ENCODE measurements around the gene MAP3K9.

GRCh38 chr14:70680748-70681147 lies 128.6 kb downstream of the MAP3K9 start:
- TF ChIP-seq GATA3 (IDR thresholded peaks at IDR 0.05; ENCODE audit: low read depth, low read length), result no peak
- TF ChIP-seq GATA2 (IDR thresholded peaks at IDR 0.05; ENCODE audit: low read depth, low read length), result no peak
